CD4-positive, alpha-beta T cell (primary cell): ENCODE measurements around the gene PTBP2. TPM values are rescaled to one million over a fixed set of nuclear protein-coding genes. Genes with fewer than 3 reads are reported as not detected.
"Not testable (repeated sequence)": the region's sequence is repeated elsewhere in the genome, so short reads cannot be mapped to it uniquely, and the experiment has no call there.

ENCODE experiments used
- ATAC-seq: fragments of 200-7000 bp; cut with Tn5 transposase; one replicate; pipeline ENCODE4 v1.10.0; 2022; ENCODE audit warnings: mild to moderate bottlenecking; ENCODE audit not compliant: poor library complexity
- CTCF ChIA-PET: fragments of 350-600 bp; sonication (Branson Sonifier 250); formaldehyde crosslinking; loops from one replicate; lab custom pipeline; 2021; ENCODE audit warnings: antibody characterized with exemption, inconsistent platforms; lab: Charles Lee
- POLR2A ChIA-PET: fragments of 350-600 bp; sonication (Branson Sonifier 250); formaldehyde crosslinking; loops from one replicate; lab custom pipeline; 2021; ENCODE audit warnings: antibody characterized with exemption, inconsistent platforms; lab: Charles Lee
- DNase-seq, 14 experiments: peaks; one replicate each; pipeline ENCODE4 v3.0.0-alpha.2; 2013 to 2020; ENCODE audit warnings: mixed read lengths in 2 of 14
- H3K27ac ChIP-seq, 2 donors: one replicate each; pipeline versions ENCODE4 v1.5.1 to v1.7.0; 2013; ENCODE audit warnings: low read length in 2 of 2, low read depth in 1 of 2, mild to moderate bottlenecking in 1 of 2
- H3K27me3 ChIP-seq, 2 experiments: 1 replicate in 1 of 2; 2 replicates in 1 of 2; pipeline versions ENCODE4 v1.6.1 to v1.7.0; 2013; ENCODE audit warnings: low read length in 2 of 2, control low read depth in 1 of 2, mild to moderate bottlenecking in 1 of 2, moderate library complexity in 1 of 2; ENCODE audit not compliant: insufficient read depth in 2 of 2, control insufficient read depth in 1 of 2
- H3K36me3 ChIP-seq: one replicate; pipeline ENCODE4 v1.6.1; 2013; ENCODE audit warnings: low read length, control low read depth; ENCODE audit not compliant: insufficient read depth
- H3K4me1 ChIP-seq: one replicate; pipeline ENCODE4 v1.6.1; 2013; ENCODE audit warnings: low read length, control low read depth; ENCODE audit not compliant: insufficient read depth
- H3K4me3 ChIP-seq: one replicate; pipeline ENCODE4 v1.5.1; 2013; ENCODE audit warnings: mild to moderate bottlenecking, low read length, moderate library complexity
- H3K9me3 ChIP-seq, 2 experiments: 1 replicate in 1 of 2; 2 replicates in 1 of 2; pipeline versions ENCODE4 v1.6.1 to v1.7.0; 2013; ENCODE audit warnings: low read length in 2 of 2, mild to moderate bottlenecking in 2 of 2, control low read depth in 1 of 2, moderate library complexity in 1 of 2; ENCODE audit not compliant: control insufficient read depth in 1 of 2, insufficient read depth in 1 of 2
- H3K27ac Mint-ChIP-seq: one replicate; pipeline ENCODE4 v1.8.0; 2020; ENCODE audit warnings: mixed read lengths
- H3K27me3 Mint-ChIP-seq: one replicate; pipeline ENCODE4 v1.8.0; 2021; ENCODE audit warnings: mixed read lengths
- H3K36me3 Mint-ChIP-seq: one replicate; pipeline ENCODE4 v1.8.0; 2021; ENCODE audit warnings: low read depth, mixed read lengths
- H3K4me1 Mint-ChIP-seq: one replicate; pipeline ENCODE4 v1.8.0; 2021; ENCODE audit warnings: low read depth, mixed read lengths
- H3K4me3 Mint-ChIP-seq: one replicate; pipeline ENCODE4 v1.8.0; 2020; ENCODE audit warnings: mild to moderate bottlenecking, mixed read lengths
- H3K9me3 Mint-ChIP-seq: one replicate; pipeline ENCODE4 v1.8.0; 2020; ENCODE audit warnings: mixed read lengths
- CTCF ChIP-seq: fragments of 200-600 bp; IDR thresholded peaks from one replicate; pipeline ENCODE4 v1.8.0; 2022; ENCODE audit warnings: antibody characterized with exemption, mild to moderate bottlenecking
- intact Hi-C, 2 experiments: fragments of 100-400 bp; cut with DNase I in 1 of 2; cut with micrococcal nuclease in 1 of 2; formaldehyde crosslinking; loops; one replicate each; pipeline versions ENCODE4 v1.15.1 to v1.9.0; 2023 to 2025; cut with DNase I, micrococcal nuclease
- total RNA-seq, 174 experiments: library from RNA in 2 of 174; stranded (reverse) in 2 of 174; gene quantifications; one replicate each; pipeline ENCODE4 v1.2.3 and lab custom pipeline; 2021 to 2026

The PTBP2 gene
- total RNA-seq, 2 experiments from 2014 or later, result 32.6 to 34.3 TPM

GRCh38 chr1:96752394-96752793 lies 30.8 kb downstream of the PTBP2 start:
- H3K27ac Mint-ChIP-seq, result no peak overlapping the region
- Histone ChIP-seq H3K4me1 (no peaks in the 10 kb centered on the region), H3K9me3 (no peaks in the 10 kb centered on the region), H3K27me3 (no peaks in the 10 kb centered on the region), H3K27ac (no peak overlapping the region), H3K36me3 (peaks cover 37% of the 10 kb centered on the region), H3K4me3 (no peak overlapping the region)
- ChIA-PET CTCF (no interaction called here), POLR2A (no interaction called here)
- no peak for DNase-seq
- TF ChIP-seq CTCF, result no peak
- H3K36me3 Mint-ChIP-seq, result peaks cover 89% of the 10 kb centered on the region
- intact Hi-C loops, result no loop called here
- no peak for ATAC-seq
- peaks cover 29% of the 10 kb centered on the region for H3K4me1 Mint-ChIP-seq
- no peaks in the 10 kb centered on the region for H3K9me3 Mint-ChIP-seq
- H3K4me3 Mint-ChIP-seq, result no peak overlapping the region
- no peaks in the 10 kb centered on the region for H3K27me3 Mint-ChIP-seq

- peaks cover 4% of the 10 kb centered on the region for H3K9me3 Mint-ChIP-seq
- ChIA-PET POLR2A (no interaction called here), CTCF (no interaction called here)
- Histone ChIP-seq H3K4me1 (no peaks in the 10 kb centered on the region), H3K27ac (no peak overlapping the region), H3K27me3 (no peaks in the 10 kb centered on the region), H3K36me3 (peaks cover 37% of the 10 kb centered on the region), H3K4me3 (no peak overlapping the region), H3K9me3 (no peaks in the 10 kb centered on the region)
- no peak overlapping the region for H3K4me3 Mint-ChIP-seq
- DNase-seq, result peak in 3 of 14 experiments; percentile 6 to 14 (median 8)
- intact Hi-C loops, result no loop called here
- peaks cover 4% of the 10 kb centered on the region for H3K4me1 Mint-ChIP-seq
- H3K36me3 Mint-ChIP-seq, result peaks cover 92% of the 10 kb centered on the region
- no peak for ATAC-seq
- no peak overlapping the region for H3K27ac Mint-ChIP-seq
- TF ChIP-seq CTCF, result no peak
- no peaks in the 10 kb centered on the region for H3K27me3 Mint-ChIP-seq
Observed at GRCh38 chr1:96756789-96757188, 35.2 kb downstream of the PTBP2 start.

DNA sequence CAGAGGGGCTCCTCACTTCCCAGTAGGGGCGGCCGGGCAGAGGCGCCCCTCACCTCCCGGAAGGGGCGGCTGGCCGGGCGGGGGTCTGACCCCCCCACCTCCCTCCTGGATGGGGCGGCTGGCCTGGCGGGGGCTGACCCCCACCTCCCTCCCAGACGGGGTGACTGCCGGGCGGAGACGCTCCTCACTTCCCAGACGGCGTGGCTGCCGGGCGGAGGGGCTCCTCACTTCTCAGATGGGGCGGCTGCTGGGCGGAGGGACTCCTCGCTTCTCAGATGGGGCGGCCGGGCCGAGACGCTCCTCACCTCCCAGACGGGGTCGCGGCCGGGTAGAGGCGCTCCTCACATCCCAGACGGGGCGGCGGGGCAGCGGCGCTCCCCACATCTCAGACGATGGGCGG lies 41.0 kb downstream of the PTBP2 start:
- DNase-seq, H3K27ac Mint-ChIP-seq, ATAC-seq, H3K4me1 ChIP-seq, H3K4me3 ChIP-seq, H3K27me3 ChIP-seq, H3K36me3 ChIP-seq, CTCF ChIA-PET, H3K27ac ChIP-seq, H3K27me3 Mint-ChIP-seq, intact Hi-C loops, H3K9me3 Mint-ChIP-seq, H3K4me3 Mint-ChIP-seq, POLR2A ChIA-PET, H3K9me3 ChIP-seq: not testable (repeated sequence)
- Mint-ChIP-seq H3K4me1 (peaks cover 27% of the 10 kb centered on the region), H3K36me3 (peaks cover 62% of the 10 kb centered on the region)

DNA sequence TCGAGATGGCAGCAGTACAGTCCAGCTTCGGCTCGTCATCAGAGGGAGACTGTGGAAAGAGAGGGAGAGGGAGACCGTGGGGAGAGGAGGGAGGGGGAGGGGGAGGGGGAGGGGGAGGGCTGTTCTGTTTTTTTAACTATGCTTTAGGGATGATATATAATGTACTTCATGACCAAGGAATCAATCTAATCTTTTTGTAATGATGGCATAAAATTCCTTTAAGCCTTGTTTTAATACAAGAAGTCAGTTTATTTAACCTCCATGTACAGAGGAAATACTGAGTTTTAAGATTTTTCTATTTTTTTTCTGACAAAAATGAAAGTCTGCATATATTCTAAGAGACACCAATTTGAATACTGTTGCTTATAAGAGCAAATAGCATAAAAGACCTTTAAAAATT lies 41.9 kb downstream of the PTBP2 start:
- Histone ChIP-seq H3K36me3 (peaks cover 7% of the 10 kb centered on the region), H3K9me3 (peaks cover 0 to 9% of the 10 kb centered on the region in 2 experiments), H3K4me3 (no peak overlapping the region), H3K27me3 (no peaks in the 10 kb centered on the region), H3K4me1 (no peaks in the 10 kb centered on the region), H3K27ac (no peak overlapping the region)
- ChIA-PET CTCF (no interaction called here), POLR2A (no interaction called here)
- intact Hi-C loops, result no loop called here
- no peak overlapping the region for H3K27ac Mint-ChIP-seq
- H3K27me3 Mint-ChIP-seq, result no peaks in the 10 kb centered on the region
- DNase-seq (no peak), ATAC-seq (no peak)
- no peak overlapping the region for H3K4me3 Mint-ChIP-seq
- peaks cover 63% of the 10 kb centered on the region for H3K36me3 Mint-ChIP-seq
- peaks cover 30% of the 10 kb centered on the region for H3K4me1 Mint-ChIP-seq
- peaks cover 3% of the 10 kb centered on the region for H3K9me3 Mint-ChIP-seq
- TF ChIP-seq CTCF, result no peak
